Activated B cell treated with CpG ODN at 0.5 μM for 24 hours (primary cell): ENCODE measurements around the gene BFSP1. TPM values are rescaled to one million over a fixed set of nuclear protein-coding genes. Genes with fewer than 3 reads are reported as not detected.

Experiments
- ATAC-seq: fragments of 200-7000 bp; cut with Tn5 transposase; one replicate; pipeline ENCODE4 v1.10.0; 2021; ENCODE audit warnings: low read depth, mild to moderate bottlenecking, moderate library complexity
- CTCF ChIA-PET: fragments of 350-600 bp; sonication (Branson Sonifier 250); formaldehyde crosslinking; loops from one replicate; lab custom pipeline; 2021; ENCODE audit warnings: antibody characterized with exemption; lab: Charles Lee
- POLR2A ChIA-PET: fragments of 350-600 bp; sonication (Branson Sonifier 250); formaldehyde crosslinking; loops from one replicate; lab custom pipeline; 2021; ENCODE audit warnings: antibody characterized with exemption; lab: Charles Lee
- DNase-seq: peaks from one replicate; pipeline ENCODE4 v3.0.0; 2022
- H3K27ac Mint-ChIP-seq: one replicate; pipeline ENCODE4 v1.8.0; 2020; ENCODE audit warnings: mixed read lengths
- H3K27me3 Mint-ChIP-seq: one replicate; pipeline ENCODE4 v1.8.0; 2021; ENCODE audit warnings: mixed read lengths
- H3K36me3 Mint-ChIP-seq: one replicate; pipeline ENCODE4 v1.8.0; 2021; ENCODE audit warnings: low read depth, mixed read lengths
- H3K4me1 Mint-ChIP-seq: one replicate; pipeline ENCODE4 v1.8.0; 2021; ENCODE audit warnings: mixed read lengths
- H3K4me3 Mint-ChIP-seq: one replicate; pipeline ENCODE4 v1.8.0; 2020; ENCODE audit warnings: mild to moderate bottlenecking, mixed read lengths
- H3K9me3 Mint-ChIP-seq: one replicate; pipeline ENCODE4 v1.8.0; 2020; ENCODE audit warnings: mixed read lengths
- intact Hi-C: fragments of 100-400 bp; cut with micrococcal nuclease; formaldehyde crosslinking; loops from one replicate; pipeline ENCODE4 v1.15.1; 2024
- total RNA-seq: library from RNA; stranded (reverse); gene quantifications from 2 replicates; pipeline ENCODE4 v1.2.3, GENCODE V29; 2022
- TF ChIP-seq, protein P1 (sequence below): fragments of 200-600 bp; IDR thresholded peaks from one replicate; pipeline ENCODE4 v1.8.0; 2022; ENCODE audit warnings: antibody characterized with exemption, mild to moderate bottlenecking

BFSP1 gene
- total RNA-seq, 1 donor from 2014 or later = not detected

DNA sequence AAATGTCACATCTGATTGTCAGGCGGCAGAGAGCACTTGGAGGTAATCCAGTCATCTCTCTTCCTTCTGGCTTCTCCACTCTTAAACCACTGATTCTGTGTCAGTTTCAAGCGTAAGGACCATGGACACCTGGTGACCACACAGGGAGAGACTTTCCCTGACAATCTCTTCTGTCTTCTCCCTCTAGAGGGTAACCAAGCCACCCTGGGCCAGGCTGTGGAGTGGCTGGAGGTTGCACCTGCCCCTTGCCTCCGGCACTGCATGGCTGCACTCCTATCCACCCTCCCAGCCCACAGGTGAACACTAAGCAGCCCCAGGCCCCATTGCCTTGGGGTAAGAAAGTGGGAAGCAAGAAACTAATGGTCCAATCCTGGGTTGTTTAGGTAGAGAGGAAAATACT is 78.7 kb downstream of the BFSP1 start:
- Mint-ChIP-seq H3K36me3 (no peaks in the 10 kb centered on the region), H3K4me3 (no peak overlapping the region), H3K27ac (no peak overlapping the region), H3K9me3 (no peaks in the 10 kb centered on the region), H3K27me3 (peaks cover 18% of the 10 kb centered on the region), H3K4me1 (no peaks in the 10 kb centered on the region)
- TF ChIP-seq, protein P1, sequence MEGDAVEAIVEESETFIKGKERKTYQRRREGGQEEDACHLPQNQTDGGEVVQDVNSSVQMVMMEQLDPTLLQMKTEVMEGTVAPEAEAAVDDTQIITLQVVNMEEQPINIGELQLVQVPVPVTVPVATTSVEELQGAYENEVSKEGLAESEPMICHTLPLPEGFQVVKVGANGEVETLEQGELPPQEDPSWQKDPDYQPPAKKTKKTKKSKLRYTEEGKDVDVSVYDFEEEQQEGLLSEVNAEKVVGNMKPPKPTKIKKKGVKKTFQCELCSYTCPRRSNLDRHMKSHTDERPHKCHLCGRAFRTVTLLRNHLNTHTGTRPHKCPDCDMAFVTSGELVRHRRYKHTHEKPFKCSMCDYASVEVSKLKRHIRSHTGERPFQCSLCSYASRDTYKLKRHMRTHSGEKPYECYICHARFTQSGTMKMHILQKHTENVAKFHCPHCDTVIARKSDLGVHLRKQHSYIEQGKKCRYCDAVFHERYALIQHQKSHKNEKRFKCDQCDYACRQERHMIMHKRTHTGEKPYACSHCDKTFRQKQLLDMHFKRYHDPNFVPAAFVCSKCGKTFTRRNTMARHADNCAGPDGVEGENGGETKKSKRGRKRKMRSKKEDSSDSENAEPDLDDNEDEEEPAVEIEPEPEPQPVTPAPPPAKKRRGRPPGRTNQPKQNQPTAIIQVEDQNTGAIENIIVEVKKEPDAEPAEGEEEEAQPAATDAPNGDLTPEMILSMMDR = no peak
- DNase-seq = no peak
- intact Hi-C loops = no loop called here
- ChIA-PET CTCF (no interaction called here), POLR2A (no interaction called here)
- ATAC-seq = no peak

- intact Hi-C loops = no loop called here
- Mint-ChIP-seq H3K36me3 (no peaks in the 10 kb centered on the region), H3K27ac (no peak overlapping the region), H3K27me3 (peaks cover 9% of the 10 kb centered on the region), H3K9me3 (no peaks in the 10 kb centered on the region), H3K4me3 (no peak overlapping the region), H3K4me1 (no peaks in the 10 kb centered on the region)
- ChIA-PET POLR2A (no interaction called here), CTCF (no interaction called here)
- ATAC-seq = no peak
- no peak for DNase-seq
- TF ChIP-seq, protein P1 = no peak
Measured at GRCh38 chr20:17449031-17449430, 82.1 kb downstream of the BFSP1 start.

DNA sequence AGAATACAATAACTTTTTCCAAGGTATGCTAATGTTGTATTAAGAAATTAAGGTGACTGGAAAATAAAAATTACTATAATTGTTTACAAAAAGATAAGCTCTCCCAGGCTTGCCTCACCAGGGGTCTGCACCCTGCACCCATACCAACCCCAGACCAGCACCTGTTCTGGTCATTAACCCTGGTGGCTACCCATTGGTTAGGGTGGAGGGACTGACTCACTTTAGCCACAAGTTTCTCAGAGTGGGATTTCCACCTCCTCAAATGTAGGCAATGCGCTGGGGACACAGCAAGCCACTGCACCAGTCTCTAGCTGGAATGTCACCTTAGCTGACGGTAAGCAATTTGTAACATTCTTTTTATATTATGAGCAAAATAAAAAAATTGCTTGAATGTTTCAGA is 83.1 kb downstream of the BFSP1 start:
- no peaks in the 10 kb centered on the region for H3K36me3 Mint-ChIP-seq
- CTCF ChIA-PET = no interaction called here
- no peak overlapping the region for H3K27ac Mint-ChIP-seq
- ATAC-seq (no peak), DNase-seq (no peak)
- no peaks in the 10 kb centered on the region for H3K9me3 Mint-ChIP-seq
- no peaks in the 10 kb centered on the region for H3K4me1 Mint-ChIP-seq
- peaks cover 8% of the 10 kb centered on the region for H3K27me3 Mint-ChIP-seq
- POLR2A ChIA-PET = no interaction called here
- no peak overlapping the region for H3K4me3 Mint-ChIP-seq
- intact Hi-C loops = no loop called here
- TF ChIP-seq, protein P1 = no peak

- ChIA-PET POLR2A (no interaction called here), CTCF (no interaction called here)
- Mint-ChIP-seq H3K27ac (no peak overlapping the region), H3K4me1 (no peaks in the 10 kb centered on the region), H3K36me3 (no peaks in the 10 kb centered on the region), H3K9me3 (peaks cover 2% of the 10 kb centered on the region), H3K27me3 (peaks cover 6% of the 10 kb centered on the region), H3K4me3 (no peak overlapping the region)
- ATAC-seq (no peak), DNase-seq (no peak)
- intact Hi-C loops = no loop called here
- TF ChIP-seq, protein P1 = no peak
Measured at GRCh38 chr20:17446171-17446570, 85.0 kb downstream of the BFSP1 start.

DNA sequence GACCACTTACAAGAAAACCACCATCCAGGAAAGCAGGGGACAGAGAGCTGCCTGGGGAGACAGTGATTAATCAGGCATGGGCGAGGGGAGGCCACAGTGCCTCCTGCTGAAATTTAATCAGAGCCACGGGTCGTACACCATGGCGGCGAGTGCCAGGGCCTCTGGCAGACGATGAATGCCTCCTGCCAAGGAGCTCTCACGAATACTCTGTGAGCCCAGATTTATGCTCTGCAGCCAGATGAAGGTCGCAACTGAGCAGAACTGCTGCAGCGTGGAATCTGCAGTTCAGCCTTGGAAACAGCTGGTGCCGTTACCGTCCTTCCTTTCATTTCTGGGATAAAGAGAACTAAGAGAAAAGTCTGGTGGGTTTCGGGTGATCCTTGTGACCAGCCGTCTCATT is 85.6 kb downstream of the BFSP1 start:
- intact Hi-C loops = no loop called here
- CTCF ChIA-PET = no interaction called here

More for the DNA sequence above, 85.6 kb downstream of the BFSP1 start:
- TF ChIP-seq, protein P1 = no peak
- Mint-ChIP-seq H3K27ac (no peak overlapping the region), H3K4me3 (no peak overlapping the region), H3K36me3 (no peaks in the 10 kb centered on the region), H3K9me3 (peaks cover 2% of the 10 kb centered on the region), H3K27me3 (peaks cover 6% of the 10 kb centered on the region), H3K4me1 (no peaks in the 10 kb centered on the region)
- POLR2A ChIA-PET = no interaction called here
- ATAC-seq (no peak), DNase-seq (no peak)
